Stomach (tissue), 4 donors: Measurements from ENCODE around the gene MGAT5.

Experiments used
- POLR2AphosphoS5 ChIP-seq, 3 donors: sonication (generic); formaldehyde crosslinking; IDR thresholded peaks; one replicate each; pipeline ENCODE4 v1.6.1; 2016; ENCODE audit warnings: antibody characterized with exemption in 3 of 3
- TF ChIP-seq, protein P1 (sequence below), 7 experiments: fragments of 450-650 bp in 4 of 7; fragments of 200-600 bp in 3 of 7; sonication (generic) in 3 of 7; IDR thresholded peaks; one replicate each; pipeline ENCODE4 v1.5.1; 2016 to 2019; ENCODE audit warnings: antibody characterized with exemption in 7 of 7, control low read depth in 2 of 7, mild to moderate bottlenecking in 1 of 7

DNA sequence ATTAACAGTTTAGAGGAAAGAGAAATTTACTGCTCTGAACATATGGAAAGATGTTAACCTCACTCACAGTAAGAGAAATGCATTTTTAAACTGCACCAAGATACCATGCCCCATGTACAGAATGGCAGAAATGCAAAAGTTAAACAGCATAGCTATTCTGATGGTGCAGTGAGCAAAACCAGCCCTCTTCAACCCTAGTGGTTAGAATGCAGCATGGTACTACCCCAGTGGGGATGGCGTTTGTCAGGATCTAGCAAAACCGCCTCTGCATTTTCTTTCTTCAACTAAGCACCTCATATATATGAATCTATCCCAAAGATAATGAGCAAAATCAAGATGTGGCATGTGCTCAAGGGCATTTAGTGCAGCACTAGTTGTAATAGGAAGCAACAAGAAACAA lies 98.0 kb downstream of the MGAT5 start:
- TF ChIP-seq, protein P1, sequence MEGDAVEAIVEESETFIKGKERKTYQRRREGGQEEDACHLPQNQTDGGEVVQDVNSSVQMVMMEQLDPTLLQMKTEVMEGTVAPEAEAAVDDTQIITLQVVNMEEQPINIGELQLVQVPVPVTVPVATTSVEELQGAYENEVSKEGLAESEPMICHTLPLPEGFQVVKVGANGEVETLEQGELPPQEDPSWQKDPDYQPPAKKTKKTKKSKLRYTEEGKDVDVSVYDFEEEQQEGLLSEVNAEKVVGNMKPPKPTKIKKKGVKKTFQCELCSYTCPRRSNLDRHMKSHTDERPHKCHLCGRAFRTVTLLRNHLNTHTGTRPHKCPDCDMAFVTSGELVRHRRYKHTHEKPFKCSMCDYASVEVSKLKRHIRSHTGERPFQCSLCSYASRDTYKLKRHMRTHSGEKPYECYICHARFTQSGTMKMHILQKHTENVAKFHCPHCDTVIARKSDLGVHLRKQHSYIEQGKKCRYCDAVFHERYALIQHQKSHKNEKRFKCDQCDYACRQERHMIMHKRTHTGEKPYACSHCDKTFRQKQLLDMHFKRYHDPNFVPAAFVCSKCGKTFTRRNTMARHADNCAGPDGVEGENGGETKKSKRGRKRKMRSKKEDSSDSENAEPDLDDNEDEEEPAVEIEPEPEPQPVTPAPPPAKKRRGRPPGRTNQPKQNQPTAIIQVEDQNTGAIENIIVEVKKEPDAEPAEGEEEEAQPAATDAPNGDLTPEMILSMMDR (IDR thresholded peaks at IDR 0.05): no peak
- no peak for TF ChIP-seq POLR2AphosphoS5 (IDR thresholded peaks at IDR 0.05)
